ENCODE data around the gene FOXL3. TPM values are rescaled to one million over a fixed set of nuclear protein-coding genes. Genes with fewer than 3 reads are reported as not detected.
"Not testable (repeated sequence)": the region's sequence is repeated elsewhere in the genome, so short reads cannot be mapped to it uniquely, and the experiment has no call there.

Gene FOXL3
- total and polyA plus RNA-seq, 7 donors = not detected

DNA sequence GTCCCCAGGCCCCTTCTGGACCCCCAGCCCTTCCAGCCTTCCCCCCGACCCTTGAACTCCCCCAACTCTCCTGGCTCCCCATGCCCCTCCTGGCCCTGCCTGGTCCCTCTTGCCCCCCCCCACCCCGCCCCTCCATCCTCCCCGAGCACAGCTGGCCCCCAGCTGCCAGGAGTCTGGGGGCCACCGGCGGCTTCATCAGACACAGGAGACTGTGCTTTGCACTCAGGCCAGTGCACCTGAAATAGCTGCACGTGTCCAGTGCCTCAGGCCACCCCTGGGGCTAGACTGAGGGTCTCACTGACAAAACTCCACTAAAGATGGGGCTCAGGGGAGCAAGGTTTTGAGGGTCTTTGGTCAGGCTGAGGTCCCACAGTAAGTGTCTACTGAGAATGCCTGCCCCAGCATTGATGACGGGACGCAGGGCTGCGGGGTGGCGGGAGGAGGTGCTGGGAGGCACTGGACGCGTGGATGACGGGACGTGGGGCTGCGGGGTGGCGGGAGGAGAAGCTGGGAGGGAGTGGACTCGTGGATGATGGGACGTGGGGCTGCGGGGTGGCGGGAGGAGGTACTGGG is 6.5 kb downstream of the FOXL3 start:
- H3K27me3 ChIP-seq (ENCODE audit: insufficient read depth in 3 of 3, low read length in 2 of 3) = peaks cover 0 to 45% (median 17%) of the 10 kb centered on the region in 3 donors
- no peak for DNase-seq
- H3K36me3 ChIP-seq (ENCODE audit: insufficient read depth in 1 of 2, low read depth in 1 of 2) = no peaks in the 10 kb centered on the region
- H3K4me3 ChIP-seq = no peak overlapping the region
- H3K4me1 ChIP-seq = no peaks in the 10 kb centered on the region
- 74 to 83% (median 78%) methylated on average over 15 to 20 of the region's 20 CpGs for WGBS, 3 donors
- TF ChIP-seq, protein P1, sequence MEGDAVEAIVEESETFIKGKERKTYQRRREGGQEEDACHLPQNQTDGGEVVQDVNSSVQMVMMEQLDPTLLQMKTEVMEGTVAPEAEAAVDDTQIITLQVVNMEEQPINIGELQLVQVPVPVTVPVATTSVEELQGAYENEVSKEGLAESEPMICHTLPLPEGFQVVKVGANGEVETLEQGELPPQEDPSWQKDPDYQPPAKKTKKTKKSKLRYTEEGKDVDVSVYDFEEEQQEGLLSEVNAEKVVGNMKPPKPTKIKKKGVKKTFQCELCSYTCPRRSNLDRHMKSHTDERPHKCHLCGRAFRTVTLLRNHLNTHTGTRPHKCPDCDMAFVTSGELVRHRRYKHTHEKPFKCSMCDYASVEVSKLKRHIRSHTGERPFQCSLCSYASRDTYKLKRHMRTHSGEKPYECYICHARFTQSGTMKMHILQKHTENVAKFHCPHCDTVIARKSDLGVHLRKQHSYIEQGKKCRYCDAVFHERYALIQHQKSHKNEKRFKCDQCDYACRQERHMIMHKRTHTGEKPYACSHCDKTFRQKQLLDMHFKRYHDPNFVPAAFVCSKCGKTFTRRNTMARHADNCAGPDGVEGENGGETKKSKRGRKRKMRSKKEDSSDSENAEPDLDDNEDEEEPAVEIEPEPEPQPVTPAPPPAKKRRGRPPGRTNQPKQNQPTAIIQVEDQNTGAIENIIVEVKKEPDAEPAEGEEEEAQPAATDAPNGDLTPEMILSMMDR (IDR thresholded peaks at IDR 0.05) = no peak
- ATAC-seq = no peak
- H3K27ac ChIP-seq = no peak overlapping the region
- intact Hi-C loops (cut with DNase I) = no loop called here
- H3K9me3 ChIP-seq = no peaks in the 10 kb centered on the region

DNA sequence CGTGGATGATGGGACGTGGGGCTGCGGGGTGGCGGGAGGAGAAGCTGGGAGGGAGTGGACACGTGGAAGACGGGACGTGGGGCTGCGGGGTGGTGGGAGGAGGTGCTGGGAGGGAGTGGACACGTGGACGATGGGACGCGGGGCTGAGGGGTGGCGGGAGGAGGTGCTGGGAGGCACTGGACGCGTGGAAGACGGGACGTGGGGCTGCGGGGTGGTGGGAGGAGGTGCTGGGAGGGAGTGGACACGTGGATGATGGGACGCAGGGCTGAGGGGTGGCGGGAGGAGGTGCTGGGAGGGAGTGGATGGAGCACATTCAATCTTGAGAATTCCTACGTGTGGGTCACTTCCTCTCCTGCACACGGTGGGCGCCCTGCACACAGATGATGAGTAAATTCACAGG is 7.2 kb downstream of the FOXL3 start:
- peaks cover 0 to 38% (median 13%) of the 10 kb centered on the region in 3 donors for H3K27me3 ChIP-seq (ENCODE audit: insufficient read depth in 3 of 3, low read length in 2 of 3)
- 70 to 78% (median 76%) methylated on average over 9 to 24 of the region's 24 CpGs for WGBS, 3 donors

DNA sequence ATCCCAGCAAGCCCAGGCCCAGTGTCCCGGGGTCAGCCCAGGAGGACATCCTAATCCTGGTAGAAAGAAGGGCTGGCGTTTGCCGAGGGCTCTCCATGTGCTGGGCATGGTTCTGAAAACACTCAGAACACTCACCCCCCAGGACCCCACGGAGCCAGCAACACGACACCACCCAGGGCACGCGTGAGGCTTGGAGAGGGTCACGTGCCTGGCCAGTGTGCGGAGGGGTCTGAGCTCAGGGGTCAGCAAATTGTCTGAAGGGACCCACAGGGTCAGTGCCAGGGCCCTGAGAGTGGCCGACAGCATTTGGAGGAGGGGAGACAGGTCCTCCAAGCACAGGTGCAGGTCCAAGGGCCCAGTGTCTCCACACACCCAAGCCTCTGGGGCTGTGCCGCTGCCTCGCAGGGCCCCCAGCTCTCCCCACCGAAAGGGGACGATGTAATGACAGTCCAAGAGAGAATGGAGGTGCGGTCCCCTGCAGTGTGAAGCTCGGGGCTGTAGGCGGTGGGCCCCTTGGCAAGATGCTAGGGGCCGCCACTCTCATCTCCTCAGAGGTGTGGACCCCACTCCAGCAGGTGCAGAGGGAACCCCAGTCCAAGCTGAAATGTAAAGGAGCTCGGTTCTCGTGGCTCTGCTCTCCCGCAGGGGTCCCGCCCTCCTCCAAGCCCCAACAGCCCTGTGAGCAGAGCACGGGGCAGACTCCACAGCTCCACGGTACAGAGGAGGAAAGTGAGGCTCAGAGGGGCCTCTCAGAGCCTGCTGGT is 7.8 kb downstream of the FOXL3 start:
- no peak for DNase-seq

More for the DNA sequence above, 7.2 kb downstream of the FOXL3 start:
- H3K36me3 ChIP-seq (ENCODE audit: insufficient read depth in 1 of 2, low read depth in 1 of 2); ATAC-seq; DNase-seq; H3K4me3 ChIP-seq; H3K27ac ChIP-seq; intact Hi-C loops (cut with DNase I); H3K4me1 ChIP-seq; H3K9me3 ChIP-seq: not testable (repeated sequence)

DNA sequence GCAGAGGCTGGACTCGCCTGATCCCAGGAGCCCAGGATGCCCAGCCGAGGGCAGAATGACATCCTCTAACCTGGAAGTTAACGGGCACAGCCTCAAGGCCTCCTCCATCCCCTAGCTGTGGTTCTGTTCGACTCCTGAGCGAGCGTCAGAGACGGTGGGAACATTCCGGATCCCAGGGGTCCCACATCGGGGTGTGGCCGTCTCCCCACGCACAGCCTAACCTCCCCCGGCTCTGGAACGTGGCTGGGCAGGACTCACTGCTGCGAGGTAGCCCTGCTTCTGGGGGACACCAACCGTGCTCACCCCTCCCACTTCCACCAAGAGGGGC is 8.4 kb downstream of the FOXL3 start:
- H3K4me3 ChIP-seq = no peak overlapping the region
- no peaks in the 10 kb centered on the region for H3K4me1 ChIP-seq
- H3K27ac ChIP-seq = no peak overlapping the region
- no peaks in the 10 kb centered on the region for H3K36me3 ChIP-seq (ENCODE audit: insufficient read depth in 1 of 2, low read depth in 1 of 2)
- DNase-seq (no peak), ATAC-seq (no peak)
- intact Hi-C loops (cut with DNase I) = no loop called here
- no peaks in the 10 kb centered on the region for H3K9me3 ChIP-seq
- 62 to 67% (median 64%) methylated on average over 15 of the region's 15 CpGs for WGBS, 3 donors
- TF ChIP-seq, protein P1 (IDR thresholded peaks at IDR 0.05) = no peak
- H3K27me3 ChIP-seq (ENCODE audit: insufficient read depth in 3 of 3, low read length in 2 of 3) = peaks cover 0 to 26% (median 12%) of the 10 kb centered on the region in 3 donors

More for the DNA sequence above, 7.8 kb downstream of the FOXL3 start:
- intact Hi-C loops (cut with DNase I) = no loop called here
- WGBS, 3 donors = 71 to 75% (median 74%) methylated on average over 20 to 24 of the region's 24 CpGs
- no peak overlapping the region for H3K27ac ChIP-seq
- ATAC-seq = no peak
- H3K9me3 ChIP-seq = no peaks in the 10 kb centered on the region
- H3K4me3 ChIP-seq = no peak overlapping the region
- peaks cover 0 to 32% (median 12%) of the 10 kb centered on the region in 3 donors for H3K27me3 ChIP-seq (ENCODE audit: insufficient read depth in 3 of 3, low read length in 2 of 3)
- H3K4me1 ChIP-seq = no peaks in the 10 kb centered on the region
- TF ChIP-seq, protein P1 (IDR thresholded peaks at IDR 0.05) = no peak
- no peaks in the 10 kb centered on the region for H3K36me3 ChIP-seq (ENCODE audit: insufficient read depth in 1 of 2, low read depth in 1 of 2)

DNA sequence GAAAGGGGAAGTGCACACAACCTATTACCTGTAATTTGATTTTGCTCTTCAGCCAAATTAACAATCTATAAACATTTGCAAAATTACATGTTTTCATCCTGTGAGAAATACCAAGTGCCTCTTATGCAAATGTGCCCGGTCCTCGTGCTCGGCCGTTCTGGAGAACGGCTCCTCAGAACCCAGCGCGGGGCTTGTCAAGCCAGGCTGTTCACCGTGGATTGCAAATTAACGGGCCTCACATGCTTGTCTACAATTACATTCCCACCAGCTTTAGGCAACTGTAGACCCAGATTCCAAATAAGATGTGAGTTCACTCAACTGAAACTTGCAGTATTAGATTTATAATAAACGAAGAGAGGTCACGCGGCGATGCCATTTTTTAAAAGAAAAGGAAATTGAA is 8.8 kb downstream of the FOXL3 start:
- ATAC-seq (no peak), DNase-seq (no peak)
- 56 to 65% (median 57%) methylated on average over 13 of the region's 13 CpGs for WGBS, 3 donors
- Histone ChIP-seq H3K27ac (no peak overlapping the region), H3K4me3 (no peak overlapping the region), H3K9me3 (no peaks in the 10 kb centered on the region), H3K36me3 (ENCODE audit: insufficient read depth in 1 of 2, low read depth in 1 of 2) (no peaks in the 10 kb centered on the region), H3K4me1 (no peaks in the 10 kb centered on the region), H3K27me3 (ENCODE audit: insufficient read depth in 3 of 3, low read length in 2 of 3) (peaks cover 0 to 22% (median 12%) of the 10 kb centered on the region in 3 donors)
- intact Hi-C loops (cut with DNase I) = no loop called here
- TF ChIP-seq, protein P1 (IDR thresholded peaks at IDR 0.05) = no peak

All from psoas muscle (tissue), 8 donors.